NCI-H2171 (cell line): ENCODE results near the gene NMBR.
"Not testable (repeated sequence)": the region's sequence is repeated elsewhere in the genome, so short reads cannot be mapped to it uniquely, and the experiment has no call there.

Experiments
- DNase-seq: peaks from one replicate; lab custom pipeline; 2025; lab: John Stamatoyannopoulos, UW

The NMBR gene

DNA sequence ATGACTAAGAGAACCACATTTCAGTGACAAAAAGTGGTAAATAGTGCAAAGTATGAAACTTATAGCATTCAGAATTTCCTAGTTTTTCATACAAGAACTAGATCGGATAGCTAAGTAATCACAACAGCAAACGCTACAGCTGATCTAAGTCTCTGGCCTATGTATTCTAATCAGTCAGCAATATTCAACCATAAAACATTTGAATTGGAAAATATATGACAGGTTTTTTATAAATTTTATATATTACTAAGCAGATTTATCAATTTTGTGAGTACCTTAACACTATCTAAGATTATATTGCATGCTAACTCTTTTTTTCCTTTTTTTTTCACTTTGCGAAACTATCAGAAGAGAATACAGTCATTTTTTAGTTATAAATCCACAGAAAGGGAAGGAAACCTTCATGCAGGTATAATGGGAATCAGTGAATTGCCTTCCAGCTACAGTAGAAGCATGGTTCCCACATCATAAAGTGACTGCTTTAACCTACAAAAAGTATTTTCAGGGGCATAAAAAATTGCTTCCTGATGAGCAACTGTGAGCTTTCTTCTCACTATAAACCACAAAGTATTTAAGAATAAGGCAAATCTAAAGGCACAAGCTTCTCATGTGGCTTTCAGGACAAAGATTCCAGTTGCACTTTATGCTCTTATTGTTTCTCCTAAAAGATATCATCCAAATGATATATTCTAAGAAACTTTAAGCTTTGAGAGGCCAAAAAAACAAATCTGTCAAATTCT is 88.2 kb downstream of the NMBR start:
- no peak for DNase-seq

DNA sequence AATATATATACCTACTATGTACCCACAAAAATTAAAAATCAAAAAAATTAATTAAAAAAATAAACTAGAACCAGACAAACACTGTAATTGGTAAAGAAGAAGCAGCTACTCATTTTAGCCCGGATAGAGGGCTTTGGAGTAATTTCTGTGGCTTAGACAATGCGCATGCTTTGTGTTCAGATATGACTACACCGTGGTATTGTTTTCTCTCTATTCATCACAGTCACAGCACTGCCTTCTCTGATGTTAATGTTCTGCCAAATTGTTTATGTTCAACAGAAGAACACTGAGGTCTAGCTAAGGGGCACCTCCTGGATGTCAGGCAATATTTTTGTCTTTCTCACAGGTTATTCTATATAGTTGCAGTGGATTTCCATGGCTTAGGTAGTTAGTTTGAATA is 91.7 kb downstream of the NMBR start:
- no peak for DNase-seq

DNA sequence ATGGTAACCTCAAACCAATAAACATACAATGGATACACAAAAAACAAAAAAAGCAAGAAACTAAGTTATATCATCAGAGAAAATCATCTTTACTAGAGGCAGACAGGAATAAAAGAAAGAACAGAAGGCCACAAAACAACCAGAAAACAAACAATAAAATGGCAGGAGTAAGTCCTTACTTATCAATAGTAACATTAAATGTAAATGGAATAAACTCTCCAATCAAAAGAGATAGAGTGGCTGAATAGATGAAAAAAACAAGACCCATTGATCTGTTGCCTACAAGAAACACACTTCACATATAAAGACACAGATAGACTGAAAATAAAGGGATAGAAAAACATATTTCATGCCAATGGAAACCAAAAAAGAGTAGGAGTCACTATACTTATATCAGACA is 95.5 kb downstream of the NMBR start:
- no peak for DNase-seq

DNA sequence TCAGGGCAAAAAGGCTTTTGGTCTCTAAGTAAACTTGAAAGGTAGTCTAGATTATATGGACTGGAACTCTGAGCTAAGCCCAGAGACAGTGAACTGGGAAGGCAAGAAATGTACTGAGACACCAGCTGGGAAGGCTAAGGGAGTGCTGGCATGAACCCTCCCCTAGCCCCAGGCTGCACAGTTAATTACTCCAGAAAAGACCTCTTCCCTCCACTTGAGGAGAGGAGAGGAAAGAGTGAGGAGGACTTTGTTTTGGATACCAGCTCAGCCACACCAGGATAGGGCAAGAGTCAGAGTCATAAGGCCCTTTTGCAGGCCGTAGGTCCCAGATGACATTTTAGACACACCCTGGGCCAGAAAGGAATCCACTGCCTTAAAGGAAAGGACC is 98.3 kb downstream of the NMBR start:
- no peak for DNase-seq

DNA sequence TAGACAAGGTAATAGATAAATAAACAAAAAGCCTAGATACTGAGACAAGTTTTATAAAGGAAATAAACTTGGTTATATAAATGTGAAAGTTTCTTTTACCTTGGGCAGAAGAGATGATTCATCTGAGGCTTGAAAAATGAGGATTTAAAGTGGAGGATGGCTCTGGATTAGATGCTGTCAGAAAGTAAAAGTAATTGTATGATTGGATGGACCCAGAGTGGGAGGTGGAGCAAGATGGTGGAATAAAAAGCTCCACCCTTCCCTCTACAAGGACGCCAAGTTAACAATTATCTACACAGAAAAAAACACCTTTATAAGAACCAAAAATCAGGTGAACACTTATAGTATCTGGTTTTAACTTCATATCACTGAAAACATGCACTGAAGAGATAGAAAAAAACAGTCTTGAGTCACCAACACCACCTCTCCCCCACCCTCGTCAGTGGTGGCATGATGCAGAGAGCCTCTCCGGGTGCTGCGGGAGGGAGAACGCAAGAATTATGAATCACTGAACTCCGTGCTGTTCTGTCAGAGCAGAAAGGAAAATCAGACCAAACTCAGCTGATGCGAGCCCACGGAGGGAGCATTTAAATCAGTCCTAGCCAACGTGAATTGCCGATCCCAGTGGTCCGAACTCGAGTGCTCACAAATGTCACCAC is 98.9 kb downstream of the NMBR start:
- no peak for DNase-seq

DNA sequence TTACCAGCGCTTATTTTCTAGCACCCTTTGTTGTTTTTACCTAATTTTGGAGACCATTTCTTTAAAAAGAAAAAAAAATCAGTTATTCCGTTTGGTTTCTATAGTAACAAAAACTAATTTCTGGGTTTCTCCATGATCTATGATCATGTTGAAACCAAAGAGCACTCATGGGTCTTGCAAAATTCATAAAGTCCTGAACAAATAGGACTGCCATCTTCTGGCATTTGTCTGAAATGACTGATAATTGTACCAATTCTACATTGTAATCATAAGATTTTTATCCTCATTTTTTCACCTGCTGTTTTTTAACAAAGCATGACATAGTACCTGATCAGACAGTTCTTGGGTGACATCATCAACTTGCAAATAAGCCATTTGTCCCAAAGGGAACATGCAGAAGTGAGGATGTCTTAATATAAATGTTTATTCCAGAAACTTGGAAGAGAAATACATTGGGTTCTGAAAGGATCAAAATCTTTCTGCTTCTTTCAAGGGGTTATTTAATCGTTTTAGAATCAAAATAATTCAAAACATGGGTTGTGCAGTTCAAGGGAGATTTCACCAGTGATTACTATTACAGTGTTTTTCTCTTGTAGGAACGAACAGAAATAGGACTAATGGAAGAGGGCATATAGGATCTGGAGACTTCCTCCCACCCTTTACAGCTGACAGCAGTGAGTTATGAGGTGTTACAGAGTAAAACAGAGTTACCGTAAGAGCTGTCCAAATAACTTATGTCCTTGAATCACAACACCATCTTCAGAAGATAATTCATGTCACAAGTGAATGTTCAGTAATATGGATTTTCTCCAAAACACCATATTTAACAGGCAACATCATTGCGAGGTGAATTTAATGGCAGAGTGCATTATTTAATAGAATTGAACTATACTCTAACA is 101.3 kb downstream of the NMBR start:
- no peak for DNase-seq

DNA sequence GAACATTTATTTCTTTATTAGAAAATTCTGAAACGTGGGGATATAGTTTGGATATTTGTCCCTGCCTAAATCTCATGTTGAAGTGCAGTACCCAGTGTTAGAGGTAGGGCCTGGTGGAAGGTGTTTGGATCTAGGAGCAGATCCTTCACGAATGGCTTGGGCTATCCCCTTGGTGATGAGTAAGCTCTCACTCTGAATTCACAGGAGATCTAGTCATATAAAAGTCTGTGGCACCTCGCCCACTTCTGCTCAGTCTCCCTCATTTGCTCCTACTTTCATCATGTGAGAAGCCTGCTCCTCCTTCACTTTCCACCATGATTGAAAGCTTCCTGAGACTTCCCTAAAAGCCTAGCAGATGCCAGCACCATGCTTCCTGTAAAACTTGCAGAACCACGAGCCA is 111.0 kb downstream of the NMBR start:
- DNase-seq = no peak

DNA sequence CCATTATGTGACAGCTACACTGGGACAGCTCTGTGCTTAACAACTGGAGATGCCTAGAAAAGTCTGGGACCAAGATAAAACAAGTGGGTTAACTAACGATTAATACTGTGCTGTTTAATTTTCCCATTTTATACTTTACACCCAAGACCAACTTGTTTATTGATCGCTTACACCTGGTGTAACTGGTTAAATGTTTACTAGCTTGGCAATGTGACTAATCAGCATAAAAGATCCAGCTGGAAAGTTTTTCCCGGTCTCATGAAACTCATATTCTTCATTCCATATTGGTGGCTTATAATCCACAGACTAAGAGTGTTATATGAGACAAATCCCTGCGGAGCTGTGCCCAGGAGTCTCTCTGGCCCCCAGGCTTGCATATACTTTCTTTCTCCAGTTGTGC is 115.9 kb downstream of the NMBR start:
- DNase-seq = no peak

DNA sequence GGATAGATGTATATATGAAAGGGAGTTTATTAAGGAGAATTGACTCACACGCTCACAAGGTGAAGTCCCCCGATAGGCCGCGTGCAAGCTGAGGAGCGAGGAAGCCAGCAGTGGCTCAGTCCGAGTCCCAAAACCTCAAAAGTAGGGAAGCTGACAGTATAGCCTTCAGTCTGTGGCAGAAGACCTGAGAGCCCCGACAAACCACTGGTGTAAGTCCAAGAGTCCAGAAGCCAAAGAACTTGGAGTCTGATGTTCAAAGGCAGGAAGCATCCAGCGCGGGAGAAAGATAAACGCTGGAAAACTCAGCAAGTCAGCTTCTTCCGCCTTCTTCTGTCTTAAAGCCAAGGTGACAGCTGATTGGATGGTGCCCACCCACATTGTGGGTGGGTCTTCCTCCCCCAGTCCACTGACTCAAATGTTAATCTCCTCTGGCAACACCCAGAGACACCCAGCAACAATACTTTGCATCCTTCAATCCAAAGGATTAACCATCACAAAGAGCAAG is 116.8 kb downstream of the NMBR start:
- DNase-seq = no peak

DNA sequence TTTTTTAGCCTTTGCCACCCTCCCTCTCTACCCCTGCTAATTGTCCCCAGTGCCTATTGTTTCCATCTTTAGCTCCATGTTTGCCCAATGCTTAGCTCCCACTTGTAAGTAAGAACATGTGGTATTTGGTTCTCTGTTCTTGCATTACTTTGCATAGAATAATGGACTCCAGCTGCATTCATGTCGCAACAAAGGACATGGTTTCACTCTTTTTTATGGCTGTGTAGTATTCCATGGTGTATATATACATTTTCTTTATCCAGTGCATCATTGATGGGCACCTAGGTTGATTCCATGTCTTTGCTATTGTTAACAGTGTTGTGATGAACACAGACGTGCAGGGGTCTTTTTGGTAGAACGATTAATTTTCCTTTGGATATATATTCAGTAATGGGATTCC is 118.4 kb downstream of the NMBR start:
- no peak for DNase-seq

DNA sequence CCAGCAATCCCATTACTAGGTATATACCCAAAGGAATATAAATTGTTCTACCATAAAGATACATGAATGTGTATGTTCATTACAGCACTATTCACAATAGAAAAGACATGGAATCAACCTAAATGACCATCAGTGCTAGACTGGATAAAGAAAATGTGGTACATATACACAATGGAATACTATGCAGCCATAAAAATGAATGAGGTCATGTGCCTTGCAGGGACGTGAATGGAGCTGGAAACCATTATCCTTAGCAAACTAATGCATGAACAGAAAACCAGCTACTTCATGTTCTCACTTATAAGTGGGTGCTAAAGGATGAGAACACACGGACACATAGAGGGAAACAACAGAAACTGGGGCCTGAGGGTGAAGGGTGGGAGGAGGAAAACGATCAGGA is 119.1 kb downstream of the NMBR start:
- not testable (repeated sequence) for DNase-seq

DNA sequence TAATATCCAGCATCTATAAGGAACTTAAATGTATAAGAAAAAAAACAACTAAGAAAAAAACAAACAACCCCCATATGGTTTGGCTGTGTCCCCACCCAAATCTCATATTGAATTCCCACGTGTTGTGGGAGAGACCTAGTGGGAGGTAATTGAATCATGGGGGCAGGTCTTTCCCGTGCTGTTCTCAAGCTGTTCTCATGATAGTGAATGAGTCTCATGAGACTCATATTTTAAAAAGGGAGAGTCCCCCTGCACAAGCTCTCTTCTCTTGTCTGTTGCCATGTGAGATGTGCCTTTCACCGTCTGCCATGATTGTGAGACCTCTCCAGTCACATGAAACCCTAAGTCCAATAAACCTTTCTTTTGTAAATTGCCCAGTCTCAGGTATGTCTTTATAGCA is 119.8 kb downstream of the NMBR start:
- no peak for DNase-seq

DNA sequence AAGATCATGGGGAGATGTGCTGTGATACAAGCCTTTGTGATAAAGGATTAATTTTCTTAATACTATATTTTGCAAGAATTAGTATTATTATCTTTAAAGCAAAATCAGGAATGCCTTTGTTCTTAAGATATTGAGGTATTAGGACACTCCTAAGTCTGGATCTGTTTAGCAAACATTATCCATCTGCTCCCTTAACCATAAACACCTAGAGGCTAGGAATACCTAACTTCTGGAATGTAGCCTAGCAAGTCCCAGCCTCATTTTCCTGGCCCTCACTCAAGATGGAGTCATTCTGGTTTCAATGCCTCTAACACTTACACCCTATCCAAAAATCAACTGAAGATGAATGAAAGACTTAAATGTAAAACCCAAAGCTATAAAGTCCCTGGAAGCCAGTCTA is 120.5 kb downstream of the NMBR start:
- no peak for DNase-seq
